ENCODE results near the gene TMEM116.

Gene TMEM116

DNA sequence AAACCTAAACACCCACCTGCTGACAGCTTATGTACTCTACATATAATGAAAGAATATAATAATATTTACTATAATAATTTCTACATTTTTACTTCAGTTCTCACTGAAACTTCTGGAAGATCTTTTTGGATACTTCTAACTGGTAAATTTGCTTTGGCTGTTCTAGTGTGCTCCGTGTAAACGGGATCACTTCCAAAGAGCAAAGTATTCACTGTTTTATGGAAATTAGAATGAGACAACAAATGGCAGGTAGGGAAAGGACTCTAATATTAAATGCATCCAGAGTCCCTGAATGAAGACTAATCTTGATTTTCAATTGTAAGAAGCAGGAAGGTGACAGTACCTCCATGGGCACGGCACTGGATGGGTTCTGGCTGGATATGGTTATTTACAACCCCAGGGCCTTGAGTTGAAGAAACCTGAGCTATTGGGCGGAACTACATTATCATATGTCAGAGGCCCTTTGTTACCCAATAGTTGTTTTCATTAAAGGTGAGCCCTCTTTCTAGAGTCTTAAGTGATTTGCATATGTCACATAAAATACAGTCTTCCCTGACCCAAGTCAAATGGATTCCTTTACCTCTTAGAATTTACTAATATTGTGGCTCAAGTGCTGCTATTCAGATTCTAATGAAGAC lies 10.9 kb upstream of the TMEM116 start:
- no peaks in the 10 kb centered on the region for H4K20me1 ChIP-seq (ENCODE audit: insufficient read depth, low read length)
- H3K27ac ChIP-seq (ENCODE audit: low read depth, low read length, poor library complexity, severe bottlenecking): no peak overlapping the region
- TF ChIP-seq, protein P1, sequence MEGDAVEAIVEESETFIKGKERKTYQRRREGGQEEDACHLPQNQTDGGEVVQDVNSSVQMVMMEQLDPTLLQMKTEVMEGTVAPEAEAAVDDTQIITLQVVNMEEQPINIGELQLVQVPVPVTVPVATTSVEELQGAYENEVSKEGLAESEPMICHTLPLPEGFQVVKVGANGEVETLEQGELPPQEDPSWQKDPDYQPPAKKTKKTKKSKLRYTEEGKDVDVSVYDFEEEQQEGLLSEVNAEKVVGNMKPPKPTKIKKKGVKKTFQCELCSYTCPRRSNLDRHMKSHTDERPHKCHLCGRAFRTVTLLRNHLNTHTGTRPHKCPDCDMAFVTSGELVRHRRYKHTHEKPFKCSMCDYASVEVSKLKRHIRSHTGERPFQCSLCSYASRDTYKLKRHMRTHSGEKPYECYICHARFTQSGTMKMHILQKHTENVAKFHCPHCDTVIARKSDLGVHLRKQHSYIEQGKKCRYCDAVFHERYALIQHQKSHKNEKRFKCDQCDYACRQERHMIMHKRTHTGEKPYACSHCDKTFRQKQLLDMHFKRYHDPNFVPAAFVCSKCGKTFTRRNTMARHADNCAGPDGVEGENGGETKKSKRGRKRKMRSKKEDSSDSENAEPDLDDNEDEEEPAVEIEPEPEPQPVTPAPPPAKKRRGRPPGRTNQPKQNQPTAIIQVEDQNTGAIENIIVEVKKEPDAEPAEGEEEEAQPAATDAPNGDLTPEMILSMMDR (IDR thresholded peaks at IDR 0.05; ENCODE audit: low read length): no peak
- TF ChIP-seq EZH2 (IDR thresholded peaks at IDR 0.05; ENCODE audit: borderline replicate concordance, low read length): no peak
- no peak overlapping the region for H3K4me3 ChIP-seq (ENCODE audit: low read depth, low read length, poor library complexity, severe bottlenecking)
- H3K9me3 ChIP-seq (ENCODE audit: low read length): no peaks in the 10 kb centered on the region
- no peak overlapping the region for H3K4me2 ChIP-seq (ENCODE audit: low read length)
- peaks cover 13% of the 10 kb centered on the region; the same call in 1 of the 2 replicates for H3K79me2 ChIP-seq (ENCODE audit: insufficient read depth, low read length)
- H3K9ac ChIP-seq (ENCODE audit: low read length): no peak overlapping the region
- no peak overlapping the region for H2AFZ ChIP-seq (ENCODE audit: low read length)
- peaks cover 10% of the 10 kb centered on the region for H3K4me1 ChIP-seq (ENCODE audit: insufficient read depth, low read length, severe bottlenecking)
- no peaks in the 10 kb centered on the region for H3K27me3 ChIP-seq (ENCODE audit: insufficient read depth, low read length)
- peaks cover 78% of the 10 kb centered on the region for H3K36me3 ChIP-seq (ENCODE audit: insufficient read depth, low read length)
- H3F3A ChIP-seq (ENCODE audit: insufficient read depth, low read length): no peaks in the 10 kb centered on the region
- H3K9me2 ChIP-seq (ENCODE audit: low read depth, low read length): no peaks in the 10 kb centered on the region

- Histone ChIP-seq H3K9me2 (ENCODE audit: low read depth, low read length) (no peaks in the 10 kb centered on the region), H2AFZ (ENCODE audit: low read length) (no peak overlapping the region), H3K27me3 (ENCODE audit: insufficient read depth, low read length) (no peaks in the 10 kb centered on the region), H3K27ac (ENCODE audit: low read depth, low read length, poor library complexity, severe bottlenecking) (no peak overlapping the region), H3F3A (ENCODE audit: insufficient read depth, low read length) (no peaks in the 10 kb centered on the region), H3K4me3 (ENCODE audit: low read depth, low read length, poor library complexity, severe bottlenecking) (no peak overlapping the region), H3K79me2 (ENCODE audit: insufficient read depth, low read length) (peaks cover 25% of the 10 kb centered on the region), H3K4me2 (ENCODE audit: low read length) (no peak overlapping the region), H3K4me1 (ENCODE audit: insufficient read depth, low read length, severe bottlenecking) (peaks cover 10% of the 10 kb centered on the region), H3K9ac (ENCODE audit: low read length) (no peak overlapping the region), H3K9me3 (ENCODE audit: low read length) (no peaks in the 10 kb centered on the region), H4K20me1 (ENCODE audit: insufficient read depth, low read length) (no peaks in the 10 kb centered on the region), H3K36me3 (ENCODE audit: insufficient read depth, low read length) (peaks cover 77% of the 10 kb centered on the region)
- no peak for TF ChIP-seq EZH2 (IDR thresholded peaks at IDR 0.05; ENCODE audit: borderline replicate concordance, low read length)
These were observed 9.5 kb upstream of the TMEM116 start for GRCh38 chr12:112022241-112023016.

DNA sequence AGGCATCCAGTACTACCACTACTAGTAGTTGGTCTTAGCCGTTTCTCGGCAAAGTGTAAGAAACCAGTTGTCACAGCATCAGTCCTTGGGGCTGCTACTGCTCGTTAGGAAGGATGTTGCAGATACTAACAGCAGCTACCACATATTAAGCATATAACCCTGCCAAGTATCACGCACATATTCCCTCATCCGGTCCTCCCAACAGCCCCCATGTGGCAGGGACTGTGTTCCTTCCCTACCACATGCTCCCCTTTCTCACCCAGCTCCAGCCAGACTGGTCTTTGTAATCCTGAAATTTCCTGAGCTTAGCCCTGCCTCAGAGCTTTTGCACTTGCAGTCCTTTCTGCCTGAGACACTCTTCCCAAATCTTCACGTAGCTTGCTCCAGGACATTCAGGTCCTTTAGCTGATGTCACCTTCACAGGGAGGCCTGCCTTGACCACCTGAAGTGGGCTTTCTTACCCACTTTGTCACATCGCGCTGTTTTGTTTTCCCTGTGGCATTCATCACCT lies 8.0 kb upstream of the TMEM116 start:
- Histone ChIP-seq H3K4me1 (ENCODE audit: insufficient read depth, low read length, severe bottlenecking) (peaks cover 3% of the 10 kb centered on the region), H3K27me3 (ENCODE audit: insufficient read depth, low read length) (no peaks in the 10 kb centered on the region), H3K9ac (ENCODE audit: low read length) (no peak overlapping the region), H3K9me3 (ENCODE audit: low read length) (no peaks in the 10 kb centered on the region), H3K4me2 (ENCODE audit: low read length) (no peak overlapping the region), H3K4me3 (ENCODE audit: low read depth, low read length, poor library complexity, severe bottlenecking) (no peak overlapping the region), H3K79me2 (ENCODE audit: insufficient read depth, low read length) (peaks cover 40% of the 10 kb centered on the region), H4K20me1 (ENCODE audit: insufficient read depth, low read length) (no peaks in the 10 kb centered on the region), H3F3A (ENCODE audit: insufficient read depth, low read length) (no peaks in the 10 kb centered on the region), H3K27ac (ENCODE audit: low read depth, low read length, poor library complexity, severe bottlenecking) (no peak overlapping the region), H3K36me3 (ENCODE audit: insufficient read depth, low read length) (peaks cover 89% of the 10 kb centered on the region), H2AFZ (ENCODE audit: low read length) (no peak overlapping the region), H3K9me2 (ENCODE audit: low read depth, low read length) (no peaks in the 10 kb centered on the region)
- TF ChIP-seq, protein P1 (IDR thresholded peaks at IDR 0.05; ENCODE audit: low read length): no peak
- no peak for TF ChIP-seq EZH2 (IDR thresholded peaks at IDR 0.05; ENCODE audit: borderline replicate concordance, low read length)
